ENCODE results near the gene RALGDS. TPM values are rescaled to one million over a fixed set of nuclear protein-coding genes. Genes with fewer than 3 reads are reported as not detected.
A peak's percentile ranks its signal among the peaks of the same experiment; 100 is the strongest.

The RALGDS gene
- total and polyA plus RNA-seq, 9 donors = 26.2 to 139 (median 48.8) TPM

DNA sequence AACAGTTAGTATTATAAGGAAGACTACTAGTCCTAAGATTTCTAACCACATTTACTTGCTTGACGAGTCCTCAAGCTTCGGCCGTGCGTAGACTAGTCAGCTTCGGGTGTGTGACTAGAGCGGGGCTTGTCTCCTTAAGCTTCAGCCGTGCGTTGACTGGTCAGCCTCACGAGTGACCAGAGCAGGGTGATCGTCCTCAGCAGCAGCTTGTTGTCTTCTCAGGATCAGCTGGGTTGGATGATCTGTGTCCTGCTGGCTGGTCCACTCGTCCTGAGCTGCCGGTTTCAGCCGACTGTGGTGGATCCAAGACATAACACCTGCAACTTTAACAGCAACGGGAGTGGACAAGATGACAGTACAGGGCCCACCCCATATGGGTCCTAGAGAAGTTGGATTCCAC is 42.6 kb downstream of the RALGDS start:
- peak in 1 of 5 donors; percentile 35 for DNase-seq
- TF ChIP-seq POLR2A (IDR thresholded peaks at IDR 0.05) (no peak), EP300 (IDR thresholded peaks at IDR 0.05) (no peak)
- TF ChIP-seq, protein P1, sequence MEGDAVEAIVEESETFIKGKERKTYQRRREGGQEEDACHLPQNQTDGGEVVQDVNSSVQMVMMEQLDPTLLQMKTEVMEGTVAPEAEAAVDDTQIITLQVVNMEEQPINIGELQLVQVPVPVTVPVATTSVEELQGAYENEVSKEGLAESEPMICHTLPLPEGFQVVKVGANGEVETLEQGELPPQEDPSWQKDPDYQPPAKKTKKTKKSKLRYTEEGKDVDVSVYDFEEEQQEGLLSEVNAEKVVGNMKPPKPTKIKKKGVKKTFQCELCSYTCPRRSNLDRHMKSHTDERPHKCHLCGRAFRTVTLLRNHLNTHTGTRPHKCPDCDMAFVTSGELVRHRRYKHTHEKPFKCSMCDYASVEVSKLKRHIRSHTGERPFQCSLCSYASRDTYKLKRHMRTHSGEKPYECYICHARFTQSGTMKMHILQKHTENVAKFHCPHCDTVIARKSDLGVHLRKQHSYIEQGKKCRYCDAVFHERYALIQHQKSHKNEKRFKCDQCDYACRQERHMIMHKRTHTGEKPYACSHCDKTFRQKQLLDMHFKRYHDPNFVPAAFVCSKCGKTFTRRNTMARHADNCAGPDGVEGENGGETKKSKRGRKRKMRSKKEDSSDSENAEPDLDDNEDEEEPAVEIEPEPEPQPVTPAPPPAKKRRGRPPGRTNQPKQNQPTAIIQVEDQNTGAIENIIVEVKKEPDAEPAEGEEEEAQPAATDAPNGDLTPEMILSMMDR (IDR thresholded peaks at IDR 0.05) = no peak
- Histone ChIP-seq H3K4me3 (no peak overlapping the region), H3K9me3 (no peaks in the 10 kb centered on the region), H3K4me1 (ENCODE audit: insufficient read depth) (peaks cover 19% of the 10 kb centered on the region), H3K27ac (peak overlapping the region in 1 of 2 donors; percentile 85), H3K27me3 (no peaks in the 10 kb centered on the region), H3K36me3 (no peaks in the 10 kb centered on the region)
- 39 to 56% (median 40%) methylated on average over 14 of the region's 14 CpGs for WGBS, 3 donors
- intact Hi-C loops (cut with DNase I) = no loop called here

GRCh38 chr9:133076691-133077090 is 44.3 kb downstream of the RALGDS start:
- Histone ChIP-seq H3K9me3 (no peaks in the 10 kb centered on the region), H3K27ac (peak overlapping the region in 1 of 2 donors; percentile 85), H3K4me3 (no peak overlapping the region), H3K4me1 (ENCODE audit: insufficient read depth) (peaks cover 23% of the 10 kb centered on the region), H3K27me3 (no peaks in the 10 kb centered on the region), H3K36me3 (no peaks in the 10 kb centered on the region)
- 31 to 48% (median 39%) methylated on average over 4 of the region's 4 CpGs for WGBS, 3 donors
- TF ChIP-seq, protein P1 (IDR thresholded peaks at IDR 0.05) = no peak
- no peak for TF ChIP-seq POLR2A (IDR thresholded peaks at IDR 0.05)
- TF ChIP-seq EP300 (IDR thresholded peaks at IDR 0.05) = no peak
- DNase-seq = peak in 1 of 5 donors; percentile 18
- intact Hi-C loops (cut with DNase I) = no loop called here

DNA sequence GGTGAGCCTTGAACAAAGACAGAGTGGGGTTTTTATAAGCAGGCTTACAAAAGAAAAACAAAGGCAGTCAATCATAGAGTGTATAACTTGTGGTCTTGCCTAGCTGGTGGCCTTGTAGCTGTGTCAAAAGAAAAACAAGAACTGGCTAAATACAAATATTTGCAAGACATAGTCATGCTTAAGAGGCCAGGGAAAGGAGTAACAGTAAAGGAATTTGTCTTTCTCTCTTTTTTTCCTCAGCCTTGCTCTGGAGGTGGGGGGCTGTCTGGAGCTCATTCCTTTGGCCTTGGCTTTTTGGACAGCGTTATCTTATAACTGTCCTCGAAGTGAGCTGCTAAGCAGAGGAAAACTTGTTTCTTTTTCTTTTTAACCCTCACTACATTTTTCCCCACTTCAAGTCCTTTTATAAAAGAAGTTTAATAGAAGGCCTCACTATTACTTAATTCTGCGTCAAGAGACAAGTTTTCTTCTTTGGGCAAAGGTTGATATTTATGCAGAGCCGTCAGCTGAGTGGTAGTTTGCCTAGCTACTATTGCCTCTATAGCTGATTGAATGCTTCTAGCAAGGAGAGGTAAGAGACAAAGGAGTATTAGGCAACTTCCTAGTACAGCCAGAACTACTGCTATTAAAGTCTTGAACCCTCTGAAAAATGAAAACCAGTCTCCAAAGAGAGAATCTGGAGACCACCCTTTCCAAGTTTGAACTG is 45.0 kb downstream of the RALGDS start:
- intact Hi-C loops (cut with DNase I) = no loop called here
- Histone ChIP-seq H3K4me3 (no peak overlapping the region), H3K9me3 (no peaks in the 10 kb centered on the region), H3K27me3 (no peaks in the 10 kb centered on the region), H3K27ac (peak overlapping the region in 1 of 2 donors; percentile 85), H3K4me1 (ENCODE audit: insufficient read depth) (peaks cover 23% of the 10 kb centered on the region), H3K36me3 (no peaks in the 10 kb centered on the region)
- TF ChIP-seq, protein P1 (IDR thresholded peaks at IDR 0.05) = no peak
- TF ChIP-seq EP300 (IDR thresholded peaks at IDR 0.05) (no peak), POLR2A (IDR thresholded peaks at IDR 0.05) (no peak)
- peak in 2 of 5 donors; percentile 52 to 53 for DNase-seq
- WGBS, 3 donors = 5 to 12% (median 12%) methylated on average over 4 of the region's 4 CpGs

GRCh38 chr9:133074111-133074651 is 46.9 kb downstream of the RALGDS start:
- intact Hi-C loops (cut with DNase I) = no loop called here
- Histone ChIP-seq H3K4me1 (ENCODE audit: insufficient read depth) (peaks cover 23% of the 10 kb centered on the region), H3K27me3 (no peaks in the 10 kb centered on the region), H3K9me3 (no peaks in the 10 kb centered on the region), H3K36me3 (no peaks in the 10 kb centered on the region), H3K4me3 (no peak overlapping the region), H3K27ac (peak overlapping the region in 1 of 2 donors; percentile 85)
- TF ChIP-seq EP300 (IDR thresholded peaks at IDR 0.05) = no peak
- no peak for TF ChIP-seq POLR2A (IDR thresholded peaks at IDR 0.05)
- TF ChIP-seq, protein P1 (IDR thresholded peaks at IDR 0.05) = no peak
- DNase-seq = no peak
- WGBS, 3 donors = 31 to 38% (median 35%) methylated on average over 8 of the region's 8 CpGs
